ENCODE measurements around the gene ZNF439.
"Not testable (repeated sequence)": the region's sequence is repeated elsewhere in the genome, so short reads cannot be mapped to it uniquely, and the experiment has no call there.

Gene ZNF439

GRCh38 chr19:11872624-11873023, 24.1 kb downstream of the ZNF439 start:
- DNase-seq = no peak

GRCh38 chr19:11873762-11874161, 25.2 kb downstream of the ZNF439 start:
- DNase-seq = no peak

- not testable (repeated sequence) for DNase-seq
Measured at GRCh38 chr19:11879687-11880266, 31.3 kb downstream of the ZNF439 start.

GRCh38 chr19:11880598-11880997, 32.1 kb downstream of the ZNF439 start:
- DNase-seq = no peak

- DNase-seq = peak; percentile 13
Measured at GRCh38 chr19:11881151-11881800, 32.8 kb downstream of the ZNF439 start.

GRCh38 chr19:11882606-11883005, 34.1 kb downstream of the ZNF439 start:
- no peak for DNase-seq

GRCh38 chr19:11887234-11887610, 38.7 kb downstream of the ZNF439 start:
- DNase-seq = no peak

- DNase-seq = peak; percentile 50
Measured at GRCh38 chr19:11887611-11888531, 39.3 kb downstream of the ZNF439 start, which contains the start of gene ZNF69. TSS of gene ZNF69 (plus strand) at chr19:11887782. CDS start at chr19:11887924, 142 bp downstream.

- not testable (repeated sequence) for DNase-seq
Measured at GRCh38 chr19:11889901-11890300, 41.4 kb downstream of the ZNF439 start.

GRCh38 chr19:11890634-11891033, 42.1 kb downstream of the ZNF439 start:
- DNase-seq = no peak

GRCh38 chr19:11894851-11895250, 46.3 kb downstream of the ZNF439 start:
- DNase-seq = no peak

- DNase-seq = no peak
Measured at GRCh38 chr19:11902228-11902627, 53.7 kb downstream of the ZNF439 start.

GRCh38 chr19:11905928-11906327, 57.4 kb downstream of the ZNF439 start:
- DNase-seq = no peak

GRCh38 chr19:11911937-11912336, 63.4 kb downstream of the ZNF439 start:
- not testable (repeated sequence) for DNase-seq

GRCh38 chr19:11914417-11915051, 66.0 kb downstream of the ZNF439 start:
- not testable (repeated sequence) for DNase-seq
